Fibroblast of lung (primary cell): ENCODE data around the gene ITCH. TPM values are rescaled to one million over a fixed set of nuclear protein-coding genes. Genes with fewer than 3 reads are reported as not detected.
"Not testable (repeated sequence)": the region's sequence is repeated elsewhere in the genome, so short reads cannot be mapped to it uniquely, and the experiment has no call there.

Source experiments
- DNase-seq, 2 donors: peaks; one replicate each; pipeline versions ENCODE4 v3.0.0 to v3.0.0-alpha.2; 2010; ENCODE audit warnings: low read depth in 2 of 2
- H2AFZ ChIP-seq: 2 replicates; pipeline ENCODE4 v1.5.1; 2012; ENCODE audit warnings: low read length, control low read depth, inconsistent platforms
- H3K27ac ChIP-seq: 2 replicates; pipeline ENCODE4 v1.5.1; 2011; ENCODE audit warnings: low read length, control low read depth; ENCODE audit not compliant: insufficient read depth
- H3K27me3 ChIP-seq: 2 replicates; pipeline ENCODE4 v1.5.1; 2011; ENCODE audit warnings: mild to moderate bottlenecking, low read length; ENCODE audit not compliant: control insufficient read depth, insufficient read depth
- H3K36me3 ChIP-seq: 2 replicates; pipeline ENCODE4 v1.5.1; 2011; ENCODE audit warnings: low read length; ENCODE audit not compliant: control insufficient read depth, insufficient read depth
- H3K4me1 ChIP-seq: 2 replicates; pipeline ENCODE4 v1.5.1; 2011; ENCODE audit warnings: low read length; ENCODE audit not compliant: control insufficient read depth, insufficient read depth; ENCODE audit errors: extremely low read depth
- H3K4me2 ChIP-seq: 2 replicates; pipeline ENCODE4 v1.5.1; 2011; ENCODE audit warnings: low read length, control low read depth; ENCODE audit not compliant: insufficient read depth; ENCODE audit errors: extremely low read depth
- H3K4me3 ChIP-seq, 4 experiments: fragments of 200-600 bp in 1 of 4; sonication (generic) in 1 of 4; replicated peaks in 1 of 4; 2 replicates each; pipeline ENCODE4 v1.5.1; 2011 to 2016; ENCODE audit warnings: low read length in 4 of 4, low read depth in 3 of 4, mild to moderate bottlenecking in 3 of 4, control low read depth in 2 of 4, inconsistent platforms in 1 of 4, mixed read lengths in 1 of 4; ENCODE audit not compliant: insufficient read depth in 1 of 4; ENCODE audit errors: control extremely low read depth in 1 of 4
- H3K79me2 ChIP-seq: 2 replicates; pipeline ENCODE4 v1.5.1; 2012; ENCODE audit warnings: mild to moderate bottlenecking, low read length, inconsistent platforms; ENCODE audit not compliant: control insufficient read depth, insufficient read depth
- H3K9ac ChIP-seq: 2 replicates; pipeline ENCODE4 v1.5.1; 2011; ENCODE audit warnings: mild to moderate bottlenecking, low read length, control low read depth; ENCODE audit not compliant: insufficient read depth
- H3K9me3 ChIP-seq: 2 replicates; pipeline ENCODE4 v1.5.1; 2012; ENCODE audit warnings: low read depth, low read length; ENCODE audit not compliant: control insufficient read depth, insufficient read depth
- H4K20me1 ChIP-seq: 2 replicates; pipeline ENCODE4 v1.5.1; 2011; ENCODE audit warnings: low read length; ENCODE audit not compliant: control insufficient read depth, insufficient read depth; ENCODE audit errors: extremely low read depth
- CTCF ChIP-seq, 2 donors: IDR thresholded peaks in 1 of 2; conservative IDR thresholded peaks in 1 of 2; 1 replicate in 1 of 2; 2 replicates in 1 of 2; pipeline ENCODE4 v1.5.1; 2011 to 2012; ENCODE audit warnings: low read length in 2 of 2, control low read depth in 1 of 2, inconsistent platforms in 1 of 2, low read depth in 1 of 2, mild to moderate bottlenecking in 1 of 2
- EZH2 ChIP-seq: IDR thresholded peaks from 2 replicates; pipeline ENCODE4 v1.5.1; 2012; ENCODE audit warnings: low read length, control low read depth, mild to moderate bottlenecking; ENCODE audit errors: missing control alignments
- polyA plus RNA-seq, 2 donors: library from polyadenylated mRNA; depleted of rRNA in 1 of 2; stranded (reverse) in 1 of 2; unstranded in 1 of 2; fragments of >200 nt; gene quantifications; 2 replicates each; pipeline ENCODE4 v1.2.1, GENCODE V29; 2011 to 2012; ENCODE audit warnings: missing spikeins in 1 of 2
- total RNA-seq: library from RNA; depleted of rRNA; stranded (reverse); fragments of >200 nt; gene quantifications from 2 replicates; pipeline ENCODE4 v1.2.1, GENCODE V29; 2014

Gene ITCH
- total and polyA plus RNA-seq, 2 donors (not counting 1 experiment from before 2014, with no cell fraction given) = 25.0 to 77.6 TPM

GRCh38 chr20:34421766-34422466, 58.8 kb downstream of the ITCH start:
- H3K4me1 ChIP-seq = no peaks in the 10 kb centered on the region
- no peak for TF ChIP-seq EZH2
- no peak for DNase-seq
- H3K4me3 ChIP-seq = no peak overlapping the region
- H3K4me2 ChIP-seq = no peak overlapping the region
- no peaks in the 10 kb centered on the region for H4K20me1 ChIP-seq
- H3K79me2 ChIP-seq = peaks cover 7% of the 10 kb centered on the region
- no peak overlapping the region for H3K9ac ChIP-seq
- peaks cover 5% of the 10 kb centered on the region for H3K36me3 ChIP-seq
- H3K27me3 ChIP-seq = no peaks in the 10 kb centered on the region
- H3K9me3 ChIP-seq = no peaks in the 10 kb centered on the region
- no peak overlapping the region for H3K27ac ChIP-seq
- H2AFZ ChIP-seq = no peak overlapping the region

DNA sequence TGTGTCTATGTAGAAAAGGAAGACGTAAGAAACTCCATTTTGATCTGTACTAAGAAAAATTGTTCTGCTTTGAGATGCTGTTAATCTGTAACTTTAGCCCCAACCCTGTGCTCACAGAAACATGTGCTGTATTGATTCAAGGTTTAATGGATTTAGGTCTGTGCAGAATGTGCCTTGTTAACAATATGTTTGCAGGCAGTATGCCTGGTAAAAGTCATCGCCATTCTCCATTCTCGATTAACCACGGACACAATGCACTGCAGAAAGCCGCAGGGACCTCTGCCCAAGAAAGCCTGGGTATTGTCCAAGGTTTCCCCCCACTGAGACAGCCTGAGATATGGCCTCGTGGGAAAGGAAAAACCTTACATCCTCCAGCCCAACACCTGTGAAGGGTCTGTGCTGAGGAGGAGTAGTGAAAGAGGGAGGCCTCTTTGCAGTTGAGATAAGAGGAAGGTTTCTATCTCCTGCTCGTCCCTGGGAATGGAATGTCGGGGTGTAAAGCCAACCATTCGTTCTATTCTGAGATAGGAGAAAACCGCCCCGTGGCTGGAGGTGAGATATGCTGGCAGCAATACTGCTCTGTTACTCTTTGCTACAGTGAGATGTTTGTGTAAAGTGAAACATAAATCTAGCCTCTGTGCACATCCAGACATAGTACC, 62.1 kb downstream of the ITCH start:
- H3K9me3 ChIP-seq, DNase-seq, H4K20me1 ChIP-seq, H3K4me2 ChIP-seq, H3K27ac ChIP-seq, H3K36me3 ChIP-seq, H3K79me2 ChIP-seq, H3K27me3 ChIP-seq, H2AFZ ChIP-seq, H3K4me3 ChIP-seq, H3K9ac ChIP-seq, H3K4me1 ChIP-seq: not testable (repeated sequence)

GRCh38 chr20:34426026-34426425, 63.0 kb downstream of the ITCH start:
- peaks cover 4% of the 10 kb centered on the region for H3K79me2 ChIP-seq
- no peaks in the 10 kb centered on the region for H3K4me1 ChIP-seq
- H4K20me1 ChIP-seq = no peaks in the 10 kb centered on the region
- no peaks in the 10 kb centered on the region for H3K27me3 ChIP-seq
- H3K27ac ChIP-seq = no peak overlapping the region
- no peaks in the 10 kb centered on the region for H3K9me3 ChIP-seq
- H3K9ac ChIP-seq = no peak overlapping the region
- TF ChIP-seq EZH2 (no peak), CTCF (conservative IDR thresholded peaks at IDR 0.05 in 1 of 2, IDR thresholded peaks at IDR 0.05 in 1 of 2; ENCODE audit: low read depth in 1 of 2, low read length in 2 of 2) (no peak)
- H3K4me3 ChIP-seq = no peak overlapping the region
- peaks cover 5% of the 10 kb centered on the region for H3K36me3 ChIP-seq
- H2AFZ ChIP-seq = no peak overlapping the region
- no peak overlapping the region for H3K4me2 ChIP-seq
- DNase-seq = no peak

- Histone ChIP-seq H3K27ac (no peak overlapping the region), H3K9me3 (no peaks in the 10 kb centered on the region), H3K36me3 (peaks cover 3% of the 10 kb centered on the region), H4K20me1 (no peaks in the 10 kb centered on the region), H3K4me3 (no peak overlapping the region), H3K9ac (no peak overlapping the region), H3K79me2 (no peaks in the 10 kb centered on the region), H3K4me2 (no peak overlapping the region), H2AFZ (no peak overlapping the region), H3K4me1 (no peaks in the 10 kb centered on the region), H3K27me3 (no peaks in the 10 kb centered on the region)
- DNase-seq = no peak
- TF ChIP-seq CTCF (conservative IDR thresholded peaks at IDR 0.05 in 1 of 2, IDR thresholded peaks at IDR 0.05 in 1 of 2; ENCODE audit: low read depth in 1 of 2, low read length in 2 of 2) (no peak), EZH2 (no peak)
These were observed 64.3 kb downstream of the ITCH start for GRCh38 chr20:34427331-34427730.
